GM12878 (cell line): ENCODE results near the gene CCDC85A. TPM values are rescaled to one million over a fixed set of nuclear protein-coding genes. Genes with fewer than 3 reads are reported as not detected.

Experiments used
- ATAC-seq: fragments of 200-7000 bp; cut with Tn5 transposase; 3 replicates; pipeline ENCODE4 v1.9.1; 2020; ENCODE audit warnings: mild to moderate bottlenecking, moderate library complexity
- BruUV-seq: library from RNA; stranded (reverse); fragments of 400-500 nt; replicated peaks from 2 replicates; lab custom pipeline; 2021; lab: Mats Ljungman, UMichigan
- CTCF ChIA-PET: fragments of 300-600 bp; sonication (Branson Sonifier 250); formaldehyde crosslinking; extraction: SDS; loops from one replicate; lab custom pipeline; 2021; ENCODE audit warnings: inconsistent platforms; lab: Yijun Ruan, JAX
- POLR2A ChIA-PET: fragments of 350-600 bp; formaldehyde crosslinking; extraction: SDS; loops from one replicate; lab custom pipeline; 2021; ENCODE audit warnings: inconsistent platforms; lab: Charles Lee
- RAD21 ChIA-PET: fragments of 300-600 bp; sonication (Branson Sonifier 250); formaldehyde crosslinking; loops from one replicate; lab custom pipeline; 2023; ENCODE audit warnings: antibody characterized with exemption; ENCODE audit not compliant: unreplicated experiment; lab: Charles Lee
- SMC1A ChIA-PET: fragments of 300-600 bp; sonication (Branson Sonifier 250); formaldehyde crosslinking; loops from one replicate; lab custom pipeline; 2023; ENCODE audit not compliant: unreplicated experiment, uncharacterized antibody; lab: Charles Lee
- DNase-seq: peaks from one replicate; pipeline ENCODE4 v3.0.0-alpha.2; 2011; ENCODE audit warnings: low read depth, low spot score
- FAIRE-seq: peaks from 3 replicates; lab custom pipeline; 2011; peaks lifted over from hg19 to GRCh38; lab: Jason Lieb, UNC
- H2AFZ ChIP-seq: 2 replicates; pipeline ENCODE4 v1.6.0; 2011; ENCODE audit warnings: low read depth, low read length, control low read depth; ENCODE audit not compliant: control insufficient read depth
- H3K27ac ChIP-seq: 2 replicates; pipeline ENCODE4 v1.5.1; 2011; ENCODE audit warnings: control low read depth; ENCODE audit not compliant: control insufficient read depth, insufficient read depth
- H3K27me3 ChIP-seq, 2 experiments: replicated peaks in 1 of 2; 2 replicates each; pipeline versions ENCODE4 v1.6.0 to v1.6.1; 2011; ENCODE audit warnings: low read length in 1 of 2; ENCODE audit not compliant: control insufficient read depth in 2 of 2, insufficient read depth in 2 of 2
- H3K36me3 ChIP-seq, 2 experiments: 2 replicates each; pipeline ENCODE4 v1.5.1; 2011; ENCODE audit warnings: low read length in 1 of 2; ENCODE audit not compliant: control insufficient read depth in 2 of 2, insufficient read depth in 2 of 2
- H3K4me1 ChIP-seq: 2 replicates; pipeline ENCODE4 v1.6.1; 2011; ENCODE audit warnings: mild to moderate bottlenecking, low read length, moderate library complexity, mixed read lengths; ENCODE audit not compliant: control insufficient read depth, insufficient read depth
- H3K4me2 ChIP-seq: 2 replicates; pipeline ENCODE4 v1.6.0; 2011; ENCODE audit warnings: control low read depth; ENCODE audit not compliant: control insufficient read depth, insufficient read depth
- H3K4me3 ChIP-seq: fragments of 200-600 bp; sonication (generic); 2 replicates; pipeline ENCODE4 v1.5.1; 2016
- H3K79me2 ChIP-seq: 2 replicates; pipeline ENCODE4 v1.6.0; 2011; ENCODE audit warnings: low read length; ENCODE audit not compliant: control insufficient read depth, insufficient read depth
- H3K9ac ChIP-seq: 2 replicates; pipeline ENCODE4 v1.8.0; 2011; ENCODE audit warnings: low read length, control low read depth, mixed read lengths; ENCODE audit not compliant: control insufficient read depth, insufficient read depth
- H3K9me3 ChIP-seq: replicated peaks from 3 replicates; pipeline ENCODE4 v1.5.1; 2011; ENCODE audit warnings: mild to moderate bottlenecking, low read length; ENCODE audit not compliant: control insufficient read depth, insufficient read depth
- H4K20me1 ChIP-seq: 2 replicates; pipeline ENCODE4 v1.6.0; 2011; ENCODE audit not compliant: control insufficient read depth, insufficient read depth
- CBFB ChIP-seq: IDR thresholded peaks from 2 replicates; pipeline ENCODE4 v1.6.1; 2016; ENCODE audit warnings: antibody characterized with exemption, low read depth
- PML ChIP-seq: IDR thresholded peaks from 2 replicates; pipeline ENCODE4 v1.6.1; 2012; ENCODE audit warnings: low read length, inconsistent platforms
- POLR2A ChIP-seq: IDR thresholded peaks from 2 replicates; pipeline ENCODE4 v1.6.1; 2011; ENCODE audit warnings: low read depth, mild to moderate bottlenecking, low read length
- RFX5 ChIP-seq: IDR thresholded peaks from 2 replicates; pipeline ENCODE4 v1.6.1; 2011; ENCODE audit warnings: low read depth, low read length, improper control_type of control experiment
- SMAD5 ChIP-seq: IDR thresholded peaks from 2 replicates; pipeline ENCODE4 v1.6.1; 2016; ENCODE audit warnings: antibody characterized with exemption, low read depth
- ZNF384 ChIP-seq: IDR thresholded peaks from 2 replicates; pipeline ENCODE4 v1.6.1; 2012; ENCODE audit warnings: low read depth, mild to moderate bottlenecking, low read length, improper control_type of control experiment, borderline replicate concordance
- WGBS: methylation state at CpG from one replicate; pipeline ENCODE4 v1.1.6; 2016; ENCODE audit warnings: low lambda C conversion rate; ENCODE audit not compliant: insufficient replicate concordance, insufficient coverage; ENCODE audit errors: missing lambda C conversion rate; 5-methylcytosine and 5-hydroxymethylcytosine counted together
- in situ Hi-C: fragments of 300-500 bp; cut with MboI; formaldehyde crosslinking; loops from 9 replicates; pipeline ENCODE4 v1.14.3; 2018; ENCODE audit warnings: mixed read lengths
- intact Hi-C: fragments of 100-400 bp; cut with micrococcal nuclease; formaldehyde crosslinking; loops from one replicate; pipeline ENCODE4 v1.14.2; 2022; ENCODE audit not compliant: unreplicated experiment
- polyA plus RNA-seq, 11 experiments: library from polyadenylated mRNA; depleted of rRNA in 4 of 11; unstranded in 6 of 11; stranded (reverse) in 5 of 11; fragments of >200 nt; fragmentation: Nextera tagmentation in 4 of 11; fragmentation: Illumina TruSeq in 1 of 11; extraction: Ambion mirVana in 4 of 11; extraction: Trizol in 1 of 11; gene quantifications; 1 replicate in 1 of 11; 2 replicates in 10 of 11; pipeline versions ENCODE4 v1.2.1 to v1.2.3, GENCODE V29; 2011 to 2016; ENCODE audit warnings: inconsistent platforms in 2 of 11, missing spikeins in 2 of 11, low read depth in 1 of 11
- total RNA-seq, 4 experiments: library from RNA; depleted of rRNA in 3 of 4; stranded (reverse); fragments of >200 nt in 3 of 4; fragmentation: Illumina TruSeq in 1 of 4; extraction: Trizol in 1 of 4; gene quantifications; 2 replicates each; pipeline versions ENCODE4 v1.2.1 to v1.2.3, GENCODE V29; 2013 to 2021
- TF ChIP-seq, protein P1 (sequence below): IDR thresholded peaks from 2 replicates; pipeline ENCODE4 v1.6.1; 2012; ENCODE audit warnings: mild to moderate bottlenecking, low read depth, low read length
- TF ChIP-seq, protein P2 (sequence below): fragments of 450-650 bp; formaldehyde crosslinking; IDR thresholded peaks from 2 replicates; pipeline ENCODE4 v1.4.0; 2022; ENCODE audit warnings: mild to moderate bottlenecking, moderate library complexity
- TF ChIP-seq, protein P3 (sequence below): fragments of 450-650 bp; IDR thresholded peaks from 2 replicates; pipeline ENCODE4 v1.6.1; 2018; ENCODE audit warnings: mild to moderate bottlenecking, low read depth, moderate library complexity; ENCODE audit not compliant: partially characterized antibody

CCDC85A gene
- total and polyA plus RNA-seq, 10 of the 15 experiments (the other 5 are each of a cell fraction or from before 2014, with no cell fraction given) = 0.02 to 0.57 (median 0.04) TPM; not detected in 7

DNA sequence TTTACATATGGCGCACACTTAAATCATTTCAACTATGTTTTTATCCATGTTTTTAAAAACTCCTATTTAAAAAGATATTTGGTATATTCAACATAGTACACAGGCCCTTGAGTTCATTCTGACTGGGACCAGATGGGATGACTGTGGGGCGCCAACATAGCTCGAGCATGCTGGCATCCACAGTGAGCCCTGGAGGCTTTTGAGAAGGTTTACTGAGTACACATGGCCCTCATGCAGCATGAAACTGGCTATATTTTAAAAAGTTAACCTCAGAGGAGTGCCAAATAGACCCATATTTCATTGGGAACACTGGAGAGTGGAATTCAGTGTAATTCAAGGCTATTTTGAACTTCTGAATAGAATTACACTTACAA lies 83.6 kb downstream of the CCDC85A start:
- intact Hi-C loops = no loop called here
- WGBS = 36% methylated on average over 3 of the region's 3 CpGs
- Histone ChIP-seq H3K79me2 (no peaks in the 10 kb centered on the region), H3K4me3 (no peak overlapping the region)
- TF ChIP-seq RFX5 = no peak
- no peak for TF ChIP-seq CBFB
- TF ChIP-seq, all 136 proteins: peak for 0
- CTCF ChIA-PET = interaction anchor here (0.8 kb wide), 1 partner anchor 84 kb away, joined by 4 read pairs; the partner anchor contains the start of gene CCDC85A
- H3K27me3 ChIP-seq = no peaks in the 10 kb centered on the region
- no peaks in the 10 kb centered on the region for H3K4me1 ChIP-seq
- SMC1A ChIA-PET = no interaction called here
- H4K20me1 ChIP-seq = no peaks in the 10 kb centered on the region
- POLR2A ChIA-PET = no interaction called here
- no peak overlapping the region for H3K9ac ChIP-seq
- FAIRE-seq (no peak), ATAC-seq (no peak), DNase-seq (no peak)
- no peak overlapping the region for H2AFZ ChIP-seq
- RAD21 ChIA-PET = no interaction called here
- H3K27ac ChIP-seq = no peak overlapping the region
- H3K4me2 ChIP-seq = no peak overlapping the region
- in situ Hi-C loops = no loop called here
- no peaks in the 10 kb centered on the region for H3K9me3 ChIP-seq
- no peaks in the 10 kb centered on the region for H3K36me3 ChIP-seq
- no TSS peak for BruUV-seq

DNA sequence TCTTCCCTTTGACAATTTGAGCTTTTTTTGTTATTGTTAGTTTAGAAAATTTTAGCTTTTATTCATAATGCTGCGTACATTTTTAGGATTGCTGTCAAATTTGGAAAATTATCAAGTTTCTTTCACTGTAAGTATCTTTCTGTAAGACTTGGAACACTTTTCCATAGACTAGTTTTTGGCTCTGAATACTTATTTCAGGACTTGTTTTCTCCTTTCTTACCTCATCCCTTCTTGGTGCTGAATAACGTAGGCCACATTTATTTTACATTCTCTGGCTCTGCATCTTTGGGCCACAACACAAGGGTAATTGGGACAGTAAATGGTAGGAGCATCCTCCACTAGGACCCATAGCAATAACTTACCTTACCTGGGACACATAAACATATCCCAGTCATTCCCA lies 85.1 kb downstream of the CCDC85A start:
- FAIRE-seq (no peak), ATAC-seq (no peak), DNase-seq (no peak)
- H2AFZ ChIP-seq = no peak overlapping the region
- 0% methylated on average over 2 of the region's 2 CpGs for WGBS
- CTCF ChIA-PET = no interaction called here
- H3K27ac ChIP-seq = no peak overlapping the region
- SMC1A ChIA-PET = no interaction called here
- no peak overlapping the region for H3K4me2 ChIP-seq
- H3K79me2 ChIP-seq = no peaks in the 10 kb centered on the region
- no peak overlapping the region for H3K4me3 ChIP-seq
- no peaks in the 10 kb centered on the region for H3K9me3 ChIP-seq
- RAD21 ChIA-PET = no interaction called here
- in situ Hi-C loops (no loop called here), intact Hi-C loops (no loop called here)
- POLR2A ChIA-PET = no interaction called here
- H3K4me1 ChIP-seq = no peaks in the 10 kb centered on the region
- H3K9ac ChIP-seq = no peak overlapping the region
- no peaks in the 10 kb centered on the region for H3K36me3 ChIP-seq
- H3K27me3 ChIP-seq = no peaks in the 10 kb centered on the region
- no peaks in the 10 kb centered on the region for H4K20me1 ChIP-seq
- no TSS peak for BruUV-seq
- TF ChIP-seq PML = no peak
- TF ChIP-seq, protein P1, sequence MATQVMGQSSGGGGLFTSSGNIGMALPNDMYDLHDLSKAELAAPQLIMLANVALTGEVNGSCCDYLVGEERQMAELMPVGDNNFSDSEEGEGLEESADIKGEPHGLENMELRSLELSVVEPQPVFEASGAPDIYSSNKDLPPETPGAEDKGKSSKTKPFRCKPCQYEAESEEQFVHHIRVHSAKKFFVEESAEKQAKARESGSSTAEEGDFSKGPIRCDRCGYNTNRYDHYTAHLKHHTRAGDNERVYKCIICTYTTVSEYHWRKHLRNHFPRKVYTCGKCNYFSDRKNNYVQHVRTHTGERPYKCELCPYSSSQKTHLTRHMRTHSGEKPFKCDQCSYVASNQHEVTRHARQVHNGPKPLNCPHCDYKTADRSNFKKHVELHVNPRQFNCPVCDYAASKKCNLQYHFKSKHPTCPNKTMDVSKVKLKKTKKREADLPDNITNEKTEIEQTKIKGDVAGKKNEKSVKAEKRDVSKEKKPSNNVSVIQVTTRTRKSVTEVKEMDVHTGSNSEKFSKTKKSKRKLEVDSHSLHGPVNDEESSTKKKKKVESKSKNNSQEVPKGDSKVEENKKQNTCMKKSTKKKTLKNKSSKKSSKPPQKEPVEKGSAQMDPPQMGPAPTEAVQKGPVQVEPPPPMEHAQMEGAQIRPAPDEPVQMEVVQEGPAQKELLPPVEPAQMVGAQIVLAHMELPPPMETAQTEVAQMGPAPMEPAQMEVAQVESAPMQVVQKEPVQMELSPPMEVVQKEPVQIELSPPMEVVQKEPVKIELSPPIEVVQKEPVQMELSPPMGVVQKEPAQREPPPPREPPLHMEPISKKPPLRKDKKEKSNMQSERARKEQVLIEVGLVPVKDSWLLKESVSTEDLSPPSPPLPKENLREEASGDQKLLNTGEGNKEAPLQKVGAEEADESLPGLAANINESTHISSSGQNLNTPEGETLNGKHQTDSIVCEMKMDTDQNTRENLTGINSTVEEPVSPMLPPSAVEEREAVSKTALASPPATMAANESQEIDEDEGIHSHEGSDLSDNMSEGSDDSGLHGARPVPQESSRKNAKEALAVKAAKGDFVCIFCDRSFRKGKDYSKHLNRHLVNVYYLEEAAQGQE = no peak
- TF ChIP-seq, protein P2, sequence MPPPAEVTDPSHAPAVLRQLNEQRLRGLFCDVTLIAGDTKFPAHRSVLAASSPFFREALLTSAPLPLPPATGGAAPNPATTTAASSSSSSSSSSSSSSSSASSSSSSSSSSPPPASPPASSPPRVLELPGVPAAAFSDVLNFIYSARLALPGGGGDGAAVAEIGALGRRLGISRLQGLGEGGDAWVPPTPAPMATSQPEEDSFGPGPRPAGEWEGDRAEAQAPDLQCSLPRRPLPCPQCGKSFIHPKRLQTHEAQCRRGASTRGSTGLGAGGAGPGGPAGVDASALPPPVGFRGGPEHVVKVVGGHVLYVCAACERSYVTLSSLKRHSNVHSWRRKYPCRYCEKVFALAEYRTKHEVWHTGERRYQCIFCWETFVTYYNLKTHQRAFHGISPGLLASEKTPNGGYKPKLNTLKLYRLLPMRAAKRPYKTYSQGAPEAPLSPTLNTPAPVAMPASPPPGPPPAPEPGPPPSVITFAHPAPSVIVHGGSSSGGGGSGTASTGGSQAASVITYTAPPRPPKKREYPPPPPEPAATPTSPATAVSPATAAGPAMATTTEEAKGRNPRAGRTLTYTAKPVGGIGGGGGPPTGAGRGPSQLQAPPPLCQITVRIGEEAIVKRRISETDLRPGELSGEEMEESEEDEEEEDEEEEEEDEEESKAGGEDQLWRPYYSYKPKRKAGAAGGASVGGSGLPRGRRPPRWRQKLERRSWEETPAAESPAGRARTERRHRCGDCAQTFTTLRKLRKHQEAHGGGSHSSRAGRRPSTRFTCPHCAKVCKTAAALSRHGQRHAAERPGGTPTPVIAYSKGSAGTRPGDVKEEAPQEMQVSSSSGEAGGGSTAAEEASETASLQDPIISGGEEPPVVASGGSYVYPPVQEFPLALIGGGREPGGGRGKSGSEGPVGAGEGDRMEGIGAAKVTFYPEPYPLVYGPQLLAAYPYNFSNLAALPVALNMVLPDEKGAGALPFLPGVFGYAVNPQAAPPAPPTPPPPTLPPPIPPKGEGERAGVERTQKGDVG (CRISPR knock-in tag) = no peak
- no peak for TF ChIP-seq SMAD5
- TF ChIP-seq, protein P3, sequence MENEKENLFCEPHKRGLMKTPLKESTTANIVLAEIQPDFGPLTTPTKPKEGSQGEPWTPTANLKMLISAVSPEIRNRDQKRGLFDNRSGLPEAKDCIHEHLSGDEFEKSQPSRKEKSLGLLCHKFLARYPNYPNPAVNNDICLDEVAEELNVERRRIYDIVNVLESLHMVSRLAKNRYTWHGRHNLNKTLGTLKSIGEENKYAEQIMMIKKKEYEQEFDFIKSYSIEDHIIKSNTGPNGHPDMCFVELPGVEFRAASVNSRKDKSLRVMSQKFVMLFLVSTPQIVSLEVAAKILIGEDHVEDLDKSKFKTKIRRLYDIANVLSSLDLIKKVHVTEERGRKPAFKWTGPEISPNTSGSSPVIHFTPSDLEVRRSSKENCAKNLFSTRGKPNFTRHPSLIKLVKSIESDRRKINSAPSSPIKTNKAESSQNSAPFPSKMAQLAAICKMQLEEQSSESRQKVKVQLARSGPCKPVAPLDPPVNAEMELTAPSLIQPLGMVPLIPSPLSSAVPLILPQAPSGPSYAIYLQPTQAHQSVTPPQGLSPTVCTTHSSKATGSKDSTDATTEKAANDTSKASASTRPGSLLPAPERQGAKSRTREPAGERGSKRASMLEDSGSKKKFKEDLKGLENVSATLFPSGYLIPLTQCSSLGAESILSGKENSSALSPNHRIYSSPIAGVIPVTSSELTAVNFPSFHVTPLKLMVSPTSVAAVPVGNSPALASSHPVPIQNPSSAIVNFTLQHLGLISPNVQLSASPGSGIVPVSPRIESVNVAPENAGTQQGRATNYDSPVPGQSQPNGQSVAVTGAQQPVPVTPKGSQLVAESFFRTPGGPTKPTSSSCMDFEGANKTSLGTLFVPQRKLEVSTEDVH = no peak
- no peak for TF ChIP-seq POLR2A
- TF ChIP-seq ZNF384 = no peak
